Memory B cell (primary cell): ENCODE data around the gene HOXC9.

Source experiments
- ATAC-seq: fragments of 150-1000 bp; cut with Tn5 transposase; 2 replicates; pipeline ENCODE4 v1.10.0; 2021; ENCODE audit warnings: low read depth, mild to moderate bottlenecking, moderate library complexity
- DNase-seq, 2 donors: peaks; one replicate each; pipeline ENCODE4 v3.0.0; 2022; ENCODE audit warnings: low spot score in 2 of 2
- H3K27ac Mint-ChIP-seq: one replicate; pipeline ENCODE4 v1.8.0; 2022; ENCODE audit warnings: mild to moderate bottlenecking, moderate library complexity, mixed read lengths
- H3K27me3 Mint-ChIP-seq: one replicate; pipeline ENCODE4 v1.8.0; 2022; ENCODE audit warnings: mixed read lengths
- H3K36me3 Mint-ChIP-seq: one replicate; pipeline ENCODE4 v1.8.0; 2022; ENCODE audit warnings: mild to moderate bottlenecking, mixed read lengths
- H3K4me1 Mint-ChIP-seq: one replicate; pipeline ENCODE4 v1.8.0; 2022; ENCODE audit warnings: mixed read lengths
- H3K4me3 Mint-ChIP-seq: one replicate; pipeline ENCODE4 v1.8.0; 2022; ENCODE audit warnings: mild to moderate bottlenecking, moderate library complexity, mixed read lengths
- H3K9me3 Mint-ChIP-seq: one replicate; pipeline ENCODE4 v1.8.0; 2022; ENCODE audit warnings: mixed read lengths

The HOXC9 gene

GRCh38 chr12:54011665-54012532, 11.9 kb downstream of the HOXC9 start:
- peaks cover 12% of the 10 kb centered on the region for H3K4me1 Mint-ChIP-seq
- ATAC-seq (no peak), DNase-seq (no peak)
- H3K4me3 Mint-ChIP-seq, result no peak overlapping the region
- no peaks in the 10 kb centered on the region for H3K36me3 Mint-ChIP-seq
- no peaks in the 10 kb centered on the region for H3K9me3 Mint-ChIP-seq
- no peak overlapping the region for H3K27ac Mint-ChIP-seq
- peaks cover 35% of the 10 kb centered on the region for H3K27me3 Mint-ChIP-seq

- peaks cover 20% of the 10 kb centered on the region for H3K4me1 Mint-ChIP-seq
Observed at GRCh38 chr12:54012631-54013409, 12.9 kb downstream of the HOXC9 start.

GRCh38 chr12:54014377-54015017, 14.5 kb downstream of the HOXC9 start:
- H3K27ac Mint-ChIP-seq, result peak overlapping the region; percentile 68
- H3K4me3 Mint-ChIP-seq, result no peak overlapping the region
- peaks cover 21% of the 10 kb centered on the region for H3K4me1 Mint-ChIP-seq
- H3K9me3 Mint-ChIP-seq, result peaks cover 1% of the 10 kb centered on the region
- ATAC-seq (no peak), DNase-seq (no peak)
- peaks cover 34% of the 10 kb centered on the region for H3K27me3 Mint-ChIP-seq
- H3K36me3 Mint-ChIP-seq, result peaks cover 2% of the 10 kb centered on the region

More at GRCh38 chr12:54012631-54013409, 12.9 kb downstream of the HOXC9 start:
- H3K27me3 Mint-ChIP-seq, result peaks cover 38% of the 10 kb centered on the region
- H3K36me3 Mint-ChIP-seq, result peaks cover 2% of the 10 kb centered on the region
- peaks cover 1% of the 10 kb centered on the region for H3K9me3 Mint-ChIP-seq
- no peak for DNase-seq
- no peak for ATAC-seq
- H3K4me3 Mint-ChIP-seq, result no peak overlapping the region
- no peak overlapping the region for H3K27ac Mint-ChIP-seq

GRCh38 chr12:54015018-54015931, 15.3 kb downstream of the HOXC9 start:
- Mint-ChIP-seq H3K4me3 (no peak overlapping the region), H3K27ac (peak overlapping the region; percentile 68), H3K9me3 (peaks cover 1% of the 10 kb centered on the region), H3K4me1 (peaks cover 22% of the 10 kb centered on the region), H3K36me3 (peaks cover 2% of the 10 kb centered on the region), H3K27me3 (peaks cover 29% of the 10 kb centered on the region)
- no peak for ATAC-seq
- DNase-seq, result no peak

- H3K9me3 Mint-ChIP-seq, result peaks cover 1% of the 10 kb centered on the region
- H3K27ac Mint-ChIP-seq, result no peak overlapping the region
Observed at GRCh38 chr12:54016051-54016450, 16.1 kb downstream of the HOXC9 start.

GRCh38 chr12:54016478-54016964, 16.6 kb downstream of the HOXC9 start:
- H3K4me3 Mint-ChIP-seq, result no peak overlapping the region
- peaks cover 1% of the 10 kb centered on the region for H3K9me3 Mint-ChIP-seq
- H3K27me3 Mint-ChIP-seq, result peaks cover 23% of the 10 kb centered on the region
- no peak overlapping the region for H3K27ac Mint-ChIP-seq
- peaks cover 17% of the 10 kb centered on the region for H3K4me1 Mint-ChIP-seq
- H3K36me3 Mint-ChIP-seq, result peaks cover 2% of the 10 kb centered on the region
- DNase-seq (no peak), ATAC-seq (no peak)

More at GRCh38 chr12:54016051-54016450, 16.1 kb downstream of the HOXC9 start:
- peaks cover 26% of the 10 kb centered on the region for H3K27me3 Mint-ChIP-seq
- DNase-seq (no peak), ATAC-seq (no peak)
- H3K36me3 Mint-ChIP-seq, result peaks cover 2% of the 10 kb centered on the region
- H3K4me1 Mint-ChIP-seq, result peaks cover 21% of the 10 kb centered on the region
- no peak overlapping the region for H3K4me3 Mint-ChIP-seq

GRCh38 chr12:54017027-54017788, 17.2 kb downstream of the HOXC9 start:
- DNase-seq (no peak), ATAC-seq (peak; percentile 34)
- Mint-ChIP-seq H3K4me3 (peak overlapping the region; percentile 86), H3K9me3 (peaks cover 1% of the 10 kb centered on the region), H3K4me1 (peaks cover 19% of the 10 kb centered on the region), H3K27me3 (peaks cover 22% of the 10 kb centered on the region), H3K27ac (peak overlapping the region; percentile 85), H3K36me3 (peaks cover 2% of the 10 kb centered on the region)

- DNase-seq, result peak; percentile 71 to 72
- H3K4me3 Mint-ChIP-seq, result peak overlapping the region; percentile 86
- ATAC-seq, result peak; percentile 81
- H3K27me3 Mint-ChIP-seq, result peaks cover 20% of the 10 kb centered on the region
- H3K36me3 Mint-ChIP-seq, result peaks cover 2% of the 10 kb centered on the region
- peaks cover 1% of the 10 kb centered on the region for H3K9me3 Mint-ChIP-seq
- H3K27ac Mint-ChIP-seq, result peak overlapping the region; percentile 85
- peaks cover 19% of the 10 kb centered on the region for H3K4me1 Mint-ChIP-seq
Observed at GRCh38 chr12:54017878-54018467, 18.0 kb downstream of the HOXC9 start.

GRCh38 chr12:54018468-54018984, 18.6 kb downstream of the HOXC9 start:
- peaks cover 1% of the 10 kb centered on the region for H3K9me3 Mint-ChIP-seq
- peaks cover 2% of the 10 kb centered on the region for H3K36me3 Mint-ChIP-seq
- H3K27ac Mint-ChIP-seq, result peak overlapping the region; percentile 85
- peaks cover 19% of the 10 kb centered on the region for H3K4me1 Mint-ChIP-seq
- peaks cover 19% of the 10 kb centered on the region for H3K27me3 Mint-ChIP-seq
- no peak for ATAC-seq
- DNase-seq, result no peak
- H3K4me3 Mint-ChIP-seq, result peak overlapping the region; percentile 86

- Mint-ChIP-seq H3K27ac (no peak overlapping the region), H3K9me3 (peaks cover 1% of the 10 kb centered on the region), H3K36me3 (peaks cover 2% of the 10 kb centered on the region), H3K4me3 (peak overlapping the region; percentile 41), H3K27me3 (peaks cover 22% of the 10 kb centered on the region), H3K4me1 (peaks cover 19% of the 10 kb centered on the region)
- ATAC-seq (no peak), DNase-seq (no peak)
Observed at GRCh38 chr12:54019091-54019811, 19.3 kb downstream of the HOXC9 start.

- Mint-ChIP-seq H3K27ac (no peak overlapping the region), H3K36me3 (peaks cover 2% of the 10 kb centered on the region), H3K4me3 (no peak overlapping the region), H3K27me3 (peaks cover 23% of the 10 kb centered on the region), H3K9me3 (peaks cover 1% of the 10 kb centered on the region), H3K4me1 (peaks cover 19% of the 10 kb centered on the region)
- DNase-seq (no peak), ATAC-seq (no peak)
Observed at GRCh38 chr12:54019924-54020590, 20.1 kb downstream of the HOXC9 start.
